CD4-positive, alpha-beta T cell treated with Interleukin-15 for 4 hours (primary cell): ENCODE measurements around the gene CCDC39.
"Not testable (repeated sequence)": the region's sequence is repeated elsewhere in the genome, so short reads cannot be mapped to it uniquely, and the experiment has no call there.

Experiments used
- DNase-seq: peaks from one replicate; pipeline ENCODE4 v3.0.0-alpha.2; 2020; ENCODE audit warnings: low spot score

The CCDC39 gene

DNA sequence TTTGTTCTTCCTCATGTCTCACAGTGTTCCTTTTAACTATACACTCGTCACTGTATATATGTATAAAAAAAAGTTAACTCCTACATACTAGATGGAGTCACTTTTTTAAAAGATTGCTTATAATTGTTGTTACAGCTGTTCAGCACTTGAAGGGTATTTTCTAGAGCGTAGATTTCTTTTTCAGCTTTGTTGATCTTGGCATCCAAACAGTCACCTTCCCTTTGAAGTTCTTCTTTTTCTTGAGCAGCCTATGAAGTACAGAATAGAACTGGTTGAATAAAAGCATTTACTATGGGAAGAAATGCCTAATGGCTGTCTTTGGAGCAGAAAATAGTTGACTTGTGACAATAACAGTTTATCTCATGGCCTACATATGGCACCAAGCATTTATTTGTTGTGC lies 59.6 kb downstream of the CCDC39 start:
- no peak for DNase-seq

DNA sequence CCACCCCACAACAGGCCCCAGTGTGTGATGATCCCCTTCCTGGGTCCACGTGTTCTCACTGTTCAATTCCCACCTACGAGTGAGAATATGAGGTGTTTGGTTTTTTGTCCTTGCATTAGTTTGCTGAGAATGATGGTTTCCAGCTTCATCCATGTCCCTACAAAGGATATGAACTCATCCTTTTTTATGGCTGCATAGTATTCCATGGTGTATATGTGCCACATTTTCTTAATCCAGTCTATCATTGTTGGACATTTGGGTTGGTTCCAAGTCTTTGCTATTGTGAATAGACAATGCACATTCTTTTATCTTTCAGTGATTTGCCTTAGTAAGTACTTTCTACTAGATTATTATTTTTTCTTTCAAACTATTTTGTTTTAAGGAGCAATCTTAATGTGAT lies 60.7 kb downstream of the CCDC39 start:
- not testable (repeated sequence) for DNase-seq

DNA sequence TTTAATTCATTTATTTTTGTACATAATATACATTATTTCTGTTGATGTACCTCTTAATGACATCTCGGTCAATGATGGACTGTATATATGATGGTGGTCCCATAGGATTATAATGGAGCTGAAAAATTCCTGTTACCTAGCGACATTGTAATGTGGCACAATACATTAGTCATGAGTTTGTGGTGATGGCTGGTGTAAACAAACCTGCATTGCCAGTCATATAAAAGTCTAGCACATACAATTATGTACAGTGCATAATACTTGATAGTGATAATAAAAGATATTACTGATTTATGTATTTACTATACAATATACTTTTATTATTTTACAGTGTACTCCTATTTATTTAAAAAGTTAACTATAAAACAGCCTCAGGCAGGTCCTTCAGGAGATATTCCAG lies 62.2 kb downstream of the CCDC39 start:
- DNase-seq: no peak

DNA sequence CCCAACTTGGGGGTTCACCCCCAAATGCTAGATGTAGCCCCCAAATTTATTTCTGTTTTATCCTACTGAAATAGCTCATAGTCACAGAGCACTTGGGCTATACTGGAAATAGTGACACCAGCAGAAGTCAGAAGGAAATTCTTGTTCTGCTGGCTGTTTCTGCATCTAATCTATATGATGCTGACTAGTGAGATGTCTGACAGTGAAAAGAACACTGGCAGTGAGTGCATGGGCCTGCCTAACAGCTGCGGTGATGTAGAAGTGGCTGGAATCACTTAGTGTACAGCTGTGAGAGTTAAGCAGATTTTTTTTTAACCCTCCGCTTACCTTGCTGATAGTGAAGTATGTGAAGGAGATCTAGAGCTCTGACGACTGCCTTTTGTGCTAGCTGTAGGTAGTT lies 63.3 kb downstream of the CCDC39 start:
- no peak for DNase-seq

DNA sequence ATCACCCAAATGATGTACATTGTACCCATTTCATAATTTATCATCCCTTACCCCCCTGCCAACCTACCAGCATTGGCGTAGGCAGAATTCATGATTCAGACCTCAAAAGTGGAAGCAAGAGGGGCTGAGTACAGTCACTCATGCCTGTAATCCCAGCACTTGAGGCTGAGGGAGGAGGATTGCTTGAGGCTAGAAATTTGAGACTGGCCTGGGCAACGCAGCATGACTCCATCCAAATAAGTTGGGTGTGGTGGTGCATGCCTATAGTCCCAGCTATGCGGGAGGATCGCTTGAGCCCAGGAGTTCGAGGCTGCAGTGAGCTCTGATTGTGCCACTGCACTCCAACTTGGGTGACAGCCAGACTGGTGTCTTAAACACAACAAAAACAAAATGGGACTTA lies 66.9 kb downstream of the CCDC39 start:
- DNase-seq: no peak

DNA sequence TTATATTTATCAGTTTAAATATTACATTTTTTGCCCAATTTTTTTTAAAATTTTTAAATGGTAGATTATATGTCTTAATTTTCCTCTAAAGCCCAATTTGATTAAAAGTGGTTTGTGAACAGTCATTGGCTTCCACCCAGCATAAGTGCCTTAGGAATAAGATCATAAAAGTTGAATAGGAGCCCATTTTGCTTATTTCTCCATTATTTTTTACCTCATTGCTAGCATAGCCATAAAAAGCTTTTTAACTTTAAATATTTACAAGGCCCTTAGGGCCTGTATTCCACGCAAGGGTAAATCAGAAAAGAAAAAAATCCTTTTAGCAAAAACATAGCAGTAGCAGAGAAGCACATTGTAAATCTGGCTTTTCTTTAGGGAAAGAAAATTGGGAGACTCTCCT lies 68.3 kb downstream of the CCDC39 start:
- no peak for DNase-seq

DNA sequence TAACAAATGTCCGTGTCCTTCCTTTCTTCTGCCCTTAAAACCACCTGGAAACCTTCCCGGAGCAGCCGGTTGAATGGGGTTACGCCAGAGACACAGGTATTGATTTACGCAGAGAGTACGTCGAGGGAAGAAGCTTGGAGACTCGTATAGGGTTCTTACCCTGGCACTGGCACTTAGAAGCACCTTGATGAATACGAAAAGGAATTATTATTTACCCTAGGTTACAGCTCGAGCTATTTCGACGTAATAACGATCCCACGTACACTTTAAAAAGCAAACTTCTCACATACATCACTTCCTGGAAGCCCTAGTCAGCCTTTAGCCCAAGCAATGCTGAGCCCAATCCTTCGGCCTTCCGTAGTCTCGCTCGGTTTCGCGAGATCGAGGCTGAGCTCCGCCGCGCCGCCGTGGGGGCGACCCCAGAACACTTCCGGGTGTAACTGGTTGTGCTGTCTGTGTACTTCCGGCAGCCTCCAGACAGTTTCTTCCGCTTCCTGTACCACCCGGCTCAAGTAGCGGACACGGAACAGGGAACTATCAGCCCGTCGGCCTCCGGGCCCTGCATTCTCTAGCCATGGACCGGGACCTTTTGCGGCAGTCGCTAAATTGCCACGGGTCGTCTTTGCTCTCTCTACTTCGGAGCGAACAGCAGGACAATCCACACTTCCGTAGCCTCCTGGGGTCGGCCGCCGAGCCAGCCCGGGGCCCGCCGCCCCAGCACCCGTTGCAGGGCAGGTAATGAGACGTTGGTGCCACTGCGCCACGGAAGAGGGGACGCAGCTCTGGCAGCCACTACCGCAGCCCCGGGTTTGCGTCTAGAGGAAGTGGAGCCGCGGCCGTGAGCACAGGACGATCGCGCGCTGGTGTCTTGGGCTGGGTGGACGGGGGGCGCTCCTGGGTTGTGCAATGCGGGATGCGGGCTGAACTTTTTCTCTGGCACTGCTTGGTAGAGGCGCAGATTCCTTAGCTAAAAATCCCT lies 77.3 kb downstream of the CCDC39 start, which contains the start of gene TTC14:
TSS of gene TTC14 (plus strand) at position 476 of the 979 bp plus-strand sequence. CDS start at position 575, 99 bp downstream.
- peak; percentile 95 for DNase-seq

DNA sequence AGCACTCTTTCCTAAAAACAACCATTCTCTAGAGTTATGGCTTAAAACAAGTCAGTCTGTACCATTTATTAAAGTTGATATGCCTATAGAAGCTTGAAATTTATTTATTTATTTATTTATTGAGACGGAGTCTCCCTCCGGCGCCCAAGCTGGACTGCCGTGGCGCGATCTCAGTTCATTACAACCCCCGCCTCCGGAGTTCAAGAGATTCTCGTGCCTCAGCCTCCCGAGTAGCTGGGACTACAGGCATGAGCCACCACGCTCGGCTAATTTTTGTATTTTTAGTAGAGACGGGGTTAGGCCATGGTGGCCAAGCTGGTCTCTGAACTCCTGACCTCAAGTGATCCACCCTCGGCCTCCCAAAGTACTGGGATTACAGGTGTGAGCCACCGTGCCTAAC lies 78.8 kb downstream of the CCDC39 start:
- DNase-seq: no peak

DNA sequence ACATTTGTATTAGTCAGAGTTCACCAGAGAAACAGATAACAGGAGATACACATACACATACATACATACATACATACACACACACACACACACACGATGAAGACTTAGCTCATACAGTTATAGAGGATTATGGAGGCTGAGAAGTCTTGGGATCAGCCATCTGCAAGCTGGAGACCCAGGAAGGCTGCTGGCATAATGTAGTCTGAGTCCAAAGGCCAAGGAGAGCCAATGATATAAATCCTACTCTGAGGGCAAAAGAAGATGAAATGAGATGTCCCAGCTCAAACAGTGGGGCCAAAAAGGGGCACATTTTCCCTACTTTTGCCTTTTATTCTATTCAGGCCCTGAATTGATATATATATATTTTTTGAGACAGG lies 83.7 kb downstream of the CCDC39 start:
- no peak for DNase-seq

DNA sequence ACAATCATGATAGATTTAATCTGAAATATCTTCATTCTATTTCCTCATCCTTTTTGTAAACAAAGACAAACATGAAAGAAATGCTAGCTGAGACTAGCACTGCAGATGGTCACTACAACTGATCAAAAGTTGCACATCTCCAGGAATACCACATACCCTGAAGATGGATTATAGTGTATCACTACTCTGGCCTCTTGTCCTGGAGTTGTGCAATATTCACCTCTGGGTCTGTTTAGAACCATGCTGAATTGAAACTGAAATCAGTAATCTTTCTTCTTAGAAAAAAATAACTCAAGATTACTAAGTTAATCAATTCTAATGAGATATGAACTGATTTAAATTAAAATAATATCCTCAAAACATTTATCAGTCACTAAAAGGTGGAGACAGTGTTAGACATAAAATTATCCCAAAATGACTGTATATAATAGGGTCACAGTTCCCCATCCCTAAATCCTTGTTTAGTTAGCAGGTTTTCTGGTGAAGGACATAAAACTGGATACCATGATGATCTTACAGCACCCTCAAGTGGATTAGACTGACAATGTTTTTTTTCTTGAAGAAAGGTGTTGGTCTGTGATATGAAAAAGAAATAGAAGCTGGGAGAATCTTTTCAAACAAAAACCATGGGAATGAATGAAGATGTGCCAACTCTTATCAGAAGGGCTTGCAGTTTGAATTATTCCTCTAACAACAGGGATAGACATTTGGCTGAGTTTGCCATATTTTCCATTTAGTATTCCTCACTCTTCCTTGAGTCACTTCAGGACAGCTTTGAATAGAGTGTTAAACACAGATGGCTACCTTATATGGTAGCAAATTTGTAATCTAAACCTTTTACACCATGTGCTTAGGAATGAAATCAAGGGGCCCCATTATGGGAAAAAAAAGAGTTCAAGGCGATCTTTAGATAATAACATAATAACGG lies 84.4 kb downstream of the CCDC39 start:
- no peak for DNase-seq

DNA sequence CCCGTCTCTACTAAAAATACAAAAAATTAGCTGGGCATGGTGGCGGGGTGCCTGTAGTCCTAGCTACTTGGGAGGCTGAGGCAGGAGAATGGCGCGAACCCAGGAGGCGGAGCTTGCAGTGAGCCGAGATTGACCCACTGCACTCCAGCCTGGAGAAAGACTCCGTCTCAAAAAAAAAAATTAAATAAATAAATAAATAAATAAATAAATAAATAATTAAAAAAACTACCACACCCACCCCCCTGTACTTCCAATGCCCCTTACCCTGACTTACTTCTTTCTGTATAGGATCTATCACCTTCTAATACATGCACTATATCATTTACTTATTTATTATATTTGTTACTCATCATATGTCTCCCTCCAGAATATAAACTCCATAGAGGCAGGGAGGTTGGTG lies 85.7 kb downstream of the CCDC39 start:
- not testable (repeated sequence) for DNase-seq

DNA sequence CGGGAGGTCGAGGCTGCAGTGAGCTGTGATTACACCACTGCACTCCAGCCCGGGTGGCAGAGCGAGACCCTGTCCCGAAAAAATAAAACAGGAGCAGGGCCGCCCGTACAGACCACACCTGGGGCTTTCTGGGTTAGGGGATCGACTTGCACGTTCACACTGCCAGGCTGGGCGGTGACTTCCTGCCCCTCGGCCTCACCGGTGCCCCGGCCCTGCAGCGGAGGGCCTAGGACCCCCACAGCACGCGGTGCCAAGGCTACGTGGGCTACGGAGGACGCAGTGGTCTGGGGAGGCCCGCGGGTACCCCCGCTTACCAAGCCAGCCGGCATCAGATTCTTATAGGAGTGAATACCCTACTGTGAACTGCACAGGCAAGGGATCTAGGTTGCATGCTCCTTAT lies 88.9 kb downstream of the CCDC39 start:
- DNase-seq: no peak

DNA sequence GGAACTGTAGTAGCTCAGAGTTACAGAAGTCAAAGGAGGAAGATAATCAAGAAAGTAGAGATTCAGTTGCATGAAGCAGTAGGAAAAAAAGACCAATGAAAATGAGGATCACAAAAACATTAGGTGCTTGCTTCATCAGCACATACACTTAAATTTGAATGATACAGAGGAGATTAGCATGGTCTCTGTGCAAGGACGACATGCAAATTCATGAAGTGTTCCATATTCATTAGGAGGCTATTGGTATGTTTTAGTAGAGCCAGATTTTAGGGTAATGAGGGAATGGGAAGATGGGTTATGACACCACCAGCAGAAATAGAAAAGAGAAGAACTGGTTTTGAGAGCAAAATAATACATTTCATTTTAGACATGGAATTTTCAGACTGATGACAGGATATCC lies 98.4 kb downstream of the CCDC39 start:
- DNase-seq: no peak

DNA sequence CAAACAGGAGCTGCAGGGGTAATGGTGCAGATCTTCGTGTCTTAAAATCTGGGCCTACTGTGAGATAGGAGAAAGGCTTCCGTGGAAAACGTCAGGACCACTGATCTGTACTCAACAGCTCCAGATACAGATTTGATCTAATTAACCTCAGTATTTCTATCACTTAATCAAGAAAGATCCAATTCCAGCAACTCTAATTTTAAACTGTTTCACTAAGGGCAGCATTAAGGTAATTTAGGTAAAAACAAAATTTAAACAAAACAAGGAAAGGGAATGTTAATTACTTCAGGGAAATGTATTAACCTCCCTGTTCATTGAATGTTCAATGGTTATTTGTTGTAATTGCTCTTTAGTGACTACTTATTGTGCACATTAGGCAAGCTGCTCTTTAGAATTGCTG lies 103.7 kb downstream of the CCDC39 start:
- DNase-seq: no peak

DNA sequence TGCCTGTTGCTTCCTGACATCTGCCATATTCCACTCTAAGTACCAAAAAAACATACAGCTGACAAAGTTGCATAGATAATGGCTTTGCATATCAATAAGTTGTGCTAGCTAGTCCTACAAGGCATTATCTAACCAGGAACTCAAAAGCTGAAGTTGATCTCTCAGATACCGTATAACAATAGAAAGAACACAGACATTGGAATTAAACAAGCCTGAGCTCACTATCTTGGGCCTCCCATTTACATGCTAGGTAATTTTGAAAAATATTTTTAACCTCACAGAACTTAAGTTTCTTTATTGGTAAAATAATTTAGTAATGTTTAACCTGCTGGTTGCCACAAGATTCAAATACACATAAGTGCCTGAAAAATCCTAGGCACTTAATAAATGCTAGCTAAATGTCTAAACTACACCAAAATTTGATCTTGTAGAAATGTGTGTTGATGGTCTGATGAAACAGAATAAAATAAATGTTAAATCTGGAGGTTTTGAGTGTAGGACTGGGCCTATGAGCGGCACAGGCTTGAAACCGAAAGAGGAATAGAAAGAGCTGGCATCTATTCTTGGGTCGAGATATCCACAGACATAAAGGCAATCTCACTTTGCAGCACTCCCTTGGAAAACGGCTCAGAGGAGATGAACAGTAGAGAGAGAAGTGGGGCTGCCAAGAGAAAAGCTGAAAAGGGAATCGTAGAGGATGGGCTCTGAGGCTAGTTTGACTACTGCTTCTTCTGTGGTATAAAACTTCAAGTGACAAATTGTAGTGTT lies 107.3 kb downstream of the CCDC39 start:
- no peak for DNase-seq

DNA sequence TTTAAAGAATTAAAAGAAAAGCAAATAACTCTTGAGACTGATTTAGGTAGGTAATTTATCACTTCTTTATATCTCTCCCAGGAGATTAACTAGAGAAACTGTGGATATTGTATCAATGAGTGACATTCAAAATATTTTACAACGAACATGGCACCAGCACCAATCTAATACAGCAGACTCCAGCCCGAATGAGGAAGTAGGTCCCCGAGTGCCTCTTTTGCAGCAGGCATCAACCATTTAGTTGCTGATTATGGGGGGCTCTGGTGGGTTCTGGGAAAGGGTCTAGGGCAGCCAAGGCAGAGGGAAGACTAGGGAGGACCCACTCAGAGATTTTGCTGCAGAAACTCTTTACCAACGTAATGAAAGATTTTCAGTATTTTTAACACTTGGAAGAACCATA lies 109.1 kb downstream of the CCDC39 start:
- DNase-seq: no peak

DNA sequence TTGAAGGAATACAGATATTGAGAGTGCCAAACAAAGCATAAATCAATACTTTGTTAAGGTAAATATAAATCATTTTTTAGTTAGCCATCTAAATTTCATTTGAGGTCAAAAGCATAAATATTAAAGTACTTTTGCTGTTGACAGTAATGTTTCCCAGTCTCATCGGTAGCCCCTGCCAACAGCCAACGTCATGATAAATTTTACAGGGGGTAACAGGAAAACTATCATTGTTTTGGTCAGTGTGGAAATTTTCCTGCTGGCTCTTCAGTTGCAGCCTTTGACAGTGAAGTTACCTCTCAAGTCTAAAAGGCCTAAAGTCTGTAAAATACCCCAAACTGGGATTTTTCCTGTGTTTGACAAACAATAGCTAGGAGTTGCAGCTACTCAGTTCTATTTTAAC lies 114.6 kb downstream of the CCDC39 start:
- DNase-seq: no peak
